Central memory CD8-positive, alpha-beta T cell (primary cell): ENCODE results near the gene NRBP1.

Experiments used
- ATAC-seq: fragments of 150-1000 bp; cut with Tn5 transposase; replicated peaks from 2 replicates; pipeline ENCODE4 v1.10.0; 2022; ENCODE audit warnings: mild to moderate bottlenecking, moderate FRiP score, moderate number of reproducible peaks; ENCODE audit not compliant: poor library complexity, severe bottlenecking; ENCODE audit errors: extremely low read depth
- DNase-seq, 2 donors: peaks; one replicate each; pipeline ENCODE4 v3.0.0; 2021; ENCODE audit warnings: low spot score in 2 of 2
- H3K27ac Mint-ChIP-seq: one replicate; pipeline ENCODE4 v1.8.0; 2022; ENCODE audit warnings: low read depth, mild to moderate bottlenecking, moderate library complexity, mixed read lengths
- H3K27me3 Mint-ChIP-seq: one replicate; pipeline ENCODE4 v1.8.0; 2022; ENCODE audit warnings: mixed read lengths
- H3K36me3 Mint-ChIP-seq: one replicate; pipeline ENCODE4 v1.8.0; 2022; ENCODE audit warnings: mild to moderate bottlenecking, moderate library complexity, mixed read lengths; ENCODE audit not compliant: insufficient read depth
- H3K4me1 Mint-ChIP-seq: one replicate; pipeline ENCODE4 v1.8.0; 2022; ENCODE audit warnings: mixed read lengths
- H3K4me3 Mint-ChIP-seq: one replicate; pipeline ENCODE4 v1.8.0; 2022; ENCODE audit warnings: mild to moderate bottlenecking, moderate library complexity, mixed read lengths
- H3K9me3 Mint-ChIP-seq: one replicate; pipeline ENCODE4 v1.8.0; 2022; ENCODE audit warnings: mixed read lengths

The NRBP1 gene

GRCh38 chr2:27428213-27428977 lies at the start of gene NRBP1:
Gene NRBP1, plus strand, starts transcription at chr2:27428631. Its CDS starts 4,643 bp downstream, at chr2:27433274.
- ATAC-seq: peak; percentile 93

GRCh38 chr2:27378809-27379290 lies 49.6 kb upstream of the NRBP1 start:
- peak overlapping the region; percentile 92 for H3K27ac Mint-ChIP-seq
- H3K36me3 Mint-ChIP-seq: peaks cover 48% of the 10 kb centered on the region
- peaks cover 38% of the 10 kb centered on the region for H3K4me1 Mint-ChIP-seq
- DNase-seq (no peak), ATAC-seq (no peak)
- no peaks in the 10 kb centered on the region for H3K27me3 Mint-ChIP-seq
- peak overlapping the region; percentile 84 for H3K4me3 Mint-ChIP-seq
- no peaks in the 10 kb centered on the region for H3K9me3 Mint-ChIP-seq

More at GRCh38 chr2:27428213-27428977, at the start of gene NRBP1:
- Mint-ChIP-seq H3K36me3 (peaks cover 15% of the 10 kb centered on the region), H3K4me3 (peak within 1 kb of the TSS; percentile 95), H3K27me3 (no peaks in the 10 kb centered on the region), H3K4me1 (peaks cover 38% of the 10 kb centered on the region), H3K9me3 (no peaks in the 10 kb centered on the region), H3K27ac (peak within 1 kb of the TSS; percentile 96)
- peak; percentile 78 to 79 for DNase-seq

GRCh38 chr2:27379383-27379835 lies 49.0 kb upstream of the NRBP1 start:
- Mint-ChIP-seq H3K9me3 (no peaks in the 10 kb centered on the region), H3K27ac (peak overlapping the region; percentile 92), H3K36me3 (peaks cover 43% of the 10 kb centered on the region), H3K4me3 (peak overlapping the region; percentile 84), H3K4me1 (peaks cover 39% of the 10 kb centered on the region), H3K27me3 (no peaks in the 10 kb centered on the region)
- ATAC-seq: no peak
- no peak for DNase-seq

GRCh38 chr2:27379836-27380625 lies 48.4 kb upstream of the NRBP1 start:
- no peak for DNase-seq
- peak overlapping the region; percentile 84 for H3K4me3 Mint-ChIP-seq
- H3K4me1 Mint-ChIP-seq: peaks cover 38% of the 10 kb centered on the region
- H3K36me3 Mint-ChIP-seq: peaks cover 45% of the 10 kb centered on the region
- peak; percentile 25 for ATAC-seq
- no peaks in the 10 kb centered on the region for H3K27me3 Mint-ChIP-seq
- H3K27ac Mint-ChIP-seq: peak overlapping the region; percentile 92
- no peaks in the 10 kb centered on the region for H3K9me3 Mint-ChIP-seq

- Mint-ChIP-seq H3K4me3 (peak within 1 kb of the TSS; percentile 84), H3K36me3 (peaks cover 41% of the 10 kb centered on the region), H3K27me3 (no peaks in the 10 kb centered on the region), H3K27ac (peak within 1 kb of the TSS; percentile 92), H3K9me3 (no peaks in the 10 kb centered on the region), H3K4me1 (peaks cover 41% of the 10 kb centered on the region)
- ATAC-seq (peak; percentile 93), DNase-seq (peak; percentile 61 to 74)
These were observed 47.5 kb upstream of the NRBP1 start, which contains the start of gene ZNF513 for GRCh38 chr2:27380626-27381545. Gene ZNF513, minus strand, starts transcription at chr2:27380734. Its CDS starts 208 bp downstream, at chr2:27380526.

- peaks cover 39% of the 10 kb centered on the region for H3K4me1 Mint-ChIP-seq
- no peaks in the 10 kb centered on the region for H3K27me3 Mint-ChIP-seq
- no peaks in the 10 kb centered on the region for H3K9me3 Mint-ChIP-seq
- H3K36me3 Mint-ChIP-seq: peaks cover 34% of the 10 kb centered on the region
- no peak for ATAC-seq
- H3K4me3 Mint-ChIP-seq: peak overlapping the region; percentile 84
- no peak for DNase-seq
- peak overlapping the region; percentile 92 for H3K27ac Mint-ChIP-seq
These were observed 46.8 kb upstream of the NRBP1 start for GRCh38 chr2:27381577-27382181.

- peaks cover 23% of the 10 kb centered on the region for H3K36me3 Mint-ChIP-seq
- peak overlapping the region; percentile 99 for H3K27ac Mint-ChIP-seq
- no peaks in the 10 kb centered on the region for H3K27me3 Mint-ChIP-seq
- H3K9me3 Mint-ChIP-seq: no peaks in the 10 kb centered on the region
- DNase-seq (peak in 1 of 2 donors; percentile 48), ATAC-seq (peak; percentile 80)
- H3K4me1 Mint-ChIP-seq: peaks cover 26% of the 10 kb centered on the region
- H3K4me3 Mint-ChIP-seq: peak overlapping the region; percentile 77
These were observed 37.4 kb upstream of the NRBP1 start for GRCh38 chr2:27390822-27391679.

- Mint-ChIP-seq H3K27me3 (no peaks in the 10 kb centered on the region), H3K36me3 (peaks cover 18% of the 10 kb centered on the region), H3K27ac (peak overlapping the region; percentile 53), H3K4me3 (no peak overlapping the region), H3K4me1 (peaks cover 32% of the 10 kb centered on the region), H3K9me3 (no peaks in the 10 kb centered on the region)
- DNase-seq (no peak), ATAC-seq (no peak)
These were observed 35.2 kb upstream of the NRBP1 start for GRCh38 chr2:27393225-27393624.

- peak overlapping the region; percentile 77 for H3K27ac Mint-ChIP-seq
- peaks cover 7% of the 10 kb centered on the region for H3K36me3 Mint-ChIP-seq
- H3K4me1 Mint-ChIP-seq: peaks cover 38% of the 10 kb centered on the region
- ATAC-seq (no peak), DNase-seq (no peak)
- H3K27me3 Mint-ChIP-seq: no peaks in the 10 kb centered on the region
- no peaks in the 10 kb centered on the region for H3K9me3 Mint-ChIP-seq
- no peak overlapping the region for H3K4me3 Mint-ChIP-seq
These were observed 29.5 kb upstream of the NRBP1 start for GRCh38 chr2:27398962-27399361.

- ATAC-seq (no peak), DNase-seq (no peak)
- Mint-ChIP-seq H3K9me3 (no peaks in the 10 kb centered on the region), H3K4me1 (peaks cover 38% of the 10 kb centered on the region), H3K36me3 (peaks cover 12% of the 10 kb centered on the region), H3K27me3 (no peaks in the 10 kb centered on the region), H3K4me3 (no peak overlapping the region), H3K27ac (peak overlapping the region; percentile 78)
These were observed 27.9 kb upstream of the NRBP1 start for GRCh38 chr2:27400348-27401135.
